CD4-positive, alpha-beta T cell treated with Interleukin-12 subunit alpha and Interleukin-12 subunit beta, for 1 hour (primary cell): Measurements from ENCODE around the gene ZNF593OS.

Experiments
- DNase-seq: peaks from one replicate; pipeline ENCODE4 v3.0.0-alpha.2; 2020

Gene ZNF593OS

GRCh38 chr1:26124418-26125331 is 47.0 kb downstream of the ZNF593OS start:
- no peak for DNase-seq

GRCh38 chr1:26122988-26123973 is 48.4 kb downstream of the ZNF593OS start:
- DNase-seq, result peak; percentile 36

GRCh38 chr1:26121854-26122773 is 49.5 kb downstream of the ZNF593OS start:
- DNase-seq, result no peak

GRCh38 chr1:26119892-26120608 is 51.6 kb downstream of the ZNF593OS start:
- DNase-seq, result no peak
